PC-3 (cell line): Measurements from ENCODE around the gene TEX13B. TPM values are rescaled to one million over a fixed set of nuclear protein-coding genes. Genes with fewer than 3 reads are reported as not detected.
A peak's percentile ranks its signal among the peaks of the same experiment; 100 is the strongest.

ENCODE experiments used
- ATAC-seq: fragments of 200-7000 bp; cut with Tn5 transposase; 2 replicates; pipeline ENCODE4 v1.9.1; 2020; ENCODE audit warnings: mild to moderate bottlenecking, moderate library complexity
- BruUV-seq: library from RNA; stranded (reverse); fragments of 400-500 nt; replicated peaks from 2 replicates; lab custom pipeline; 2021; lab: Mats Ljungman, UMichigan
- CTCF ChIA-PET: fragments of 300-600 bp; sonication (Branson Sonifier 250); formaldehyde crosslinking; loops from one replicate; lab custom pipeline; 2022; ENCODE audit warnings: antibody characterized with exemption; lab: Charles Lee
- POLR2A ChIA-PET: fragments of 300-600 bp; sonication (Branson Sonifier 250); formaldehyde crosslinking; loops from one replicate; lab custom pipeline; 2022; ENCODE audit warnings: antibody characterized with exemption; ENCODE audit not compliant: unreplicated experiment; lab: Charles Lee
- DNase-seq: peaks from one replicate; pipeline ENCODE4 v3.0.0-alpha.2; 2015
- H2AFZ ChIP-seq: fragments of 300-600 bp; sonication (generic); 2 replicates; pipeline ENCODE4 v1.6.0; 2016; ENCODE audit warnings: antibody characterized with exemption, low read length
- H3F3A ChIP-seq: fragments of 300-600 bp; sonication (generic); one replicate; pipeline ENCODE4 v1.6.0; 2017; ENCODE audit warnings: antibody characterized with exemption, low read length, control low read depth, mild to moderate bottlenecking; ENCODE audit not compliant: unreplicated experiment
- H3K27ac ChIP-seq: fragments of 300-600 bp; sonication (generic); 2 replicates; pipeline ENCODE4 v1.5.1; 2016; ENCODE audit warnings: mild to moderate bottlenecking, low read length
- H3K27me3 ChIP-seq: fragments of 300-600 bp; sonication (generic); 2 replicates; pipeline ENCODE4 v1.6.1; 2016; ENCODE audit warnings: low read length, mixed read lengths
- H3K36me3 ChIP-seq: fragments of 300-600 bp; sonication (generic); 2 replicates; pipeline ENCODE4 v1.6.1; 2016; ENCODE audit warnings: low read depth, mixed run types, low read length, mixed read lengths
- H3K4me1 ChIP-seq: fragments of 300-600 bp; sonication (generic); 2 replicates; pipeline ENCODE4 v1.5.1; 2016; ENCODE audit warnings: low read length; ENCODE audit not compliant: insufficient read depth
- H3K4me2 ChIP-seq: fragments of 300-600 bp; sonication (generic); 2 replicates; pipeline ENCODE4 v1.6.0; 2016; ENCODE audit warnings: low read length
- H3K4me3 ChIP-seq: fragments of 300-600 bp; sonication (generic); 2 replicates; pipeline ENCODE4 v1.5.1; 2016; ENCODE audit warnings: mild to moderate bottlenecking, low read length, mixed read lengths
- H3K79me2 ChIP-seq: fragments of 300-600 bp; sonication (generic); 2 replicates; pipeline ENCODE4 v1.6.1; 2017; ENCODE audit warnings: low read length, mixed read lengths
- H3K9ac ChIP-seq: fragments of 300-600 bp; sonication (generic); 2 replicates; pipeline ENCODE4 v1.6.0; 2016; ENCODE audit warnings: mild to moderate bottlenecking, low read length
- H3K9me2 ChIP-seq: fragments of 300-600 bp; sonication (generic); replicated peaks from 2 replicates; pipeline ENCODE4 v1.6.1; 2016; ENCODE audit warnings: mixed run types, low read length, mixed read lengths
- H3K9me3 ChIP-seq: fragments of 300-600 bp; sonication (generic); 2 replicates; pipeline ENCODE4 v1.6.1; 2016; ENCODE audit warnings: low read length, mixed read lengths
- H4K20me1 ChIP-seq: fragments of 300-600 bp; sonication (generic); 2 replicates; pipeline ENCODE4 v1.6.1; 2016; ENCODE audit warnings: low read length, mixed read lengths
- EZH2 ChIP-seq: fragments of 300-600 bp; sonication (generic); IDR thresholded peaks from one replicate; pipeline ENCODE4 v1.6.1; 2017; ENCODE audit warnings: antibody characterized with exemption, mild to moderate bottlenecking, low read length; ENCODE audit not compliant: unreplicated experiment
- EZH2phosphoT487 ChIP-seq: fragments of 300-600 bp; sonication (generic); IDR thresholded peaks from 2 replicates; pipeline ENCODE4 v1.6.1; 2018; ENCODE audit warnings: mild to moderate bottlenecking, antibody characterized with exemption, low read length, borderline replicate concordance
- intact Hi-C: fragments of 100-400 bp; cut with micrococcal nuclease; formaldehyde crosslinking; loops from 2 replicates; pipeline ENCODE4 v1.9.0; 2023
- total RNA-seq: library from RNA; depleted of rRNA; stranded (reverse); fragments of >200 nt; gene quantifications from 2 replicates; pipeline ENCODE4 v1.2.3, GENCODE V29; 2014
- TF ChIP-seq, protein P1 (sequence below): fragments of 300-600 bp; sonication (generic); conservative IDR thresholded peaks from 2 replicates; pipeline ENCODE4 v1.5.1; 2017; ENCODE audit warnings: antibody characterized with exemption, low read depth, mild to moderate bottlenecking, low read length

Gene TEX13B
- total RNA-seq, 1 experiment from 2014 or later = not detected

DNA sequence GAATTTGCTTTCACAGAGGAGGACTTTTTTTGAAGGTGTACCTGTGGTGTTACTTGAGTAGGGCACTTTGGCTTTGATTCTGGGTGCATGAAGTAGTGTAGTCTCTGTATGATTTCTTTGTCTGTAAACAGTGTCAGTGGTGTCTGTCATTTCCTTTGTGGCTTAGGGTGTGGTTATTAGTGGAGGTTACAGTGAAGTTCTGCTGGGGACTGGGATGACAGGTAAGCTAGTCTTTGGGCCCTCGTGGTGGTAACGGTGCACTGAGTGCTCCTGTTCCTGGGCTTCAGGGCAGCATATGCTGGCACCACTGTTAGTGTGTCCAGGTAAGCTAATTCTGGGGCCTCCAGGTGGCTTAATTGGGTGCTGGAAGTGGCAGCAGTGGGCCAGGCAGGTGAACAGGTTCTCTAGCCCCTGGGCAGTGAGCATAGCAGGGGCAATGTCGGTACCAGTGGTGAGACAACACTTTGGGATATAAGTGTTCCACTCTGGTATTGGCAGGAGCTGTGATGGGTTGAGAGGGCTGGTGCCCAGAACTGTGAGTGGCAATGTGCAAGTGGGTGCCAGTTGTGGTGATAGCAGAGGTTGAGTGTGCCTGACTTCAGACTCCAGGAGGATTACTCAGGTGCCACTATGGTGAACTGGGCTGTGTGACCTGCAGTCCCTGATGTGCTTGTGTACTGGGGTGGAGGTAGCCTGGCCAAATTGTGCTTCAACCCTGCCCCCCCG, 36.6 kb upstream of the TEX13B start:
- CTCF ChIA-PET = no interaction called here
- Histone ChIP-seq H3K79me2 (no peaks in the 10 kb centered on the region), H4K20me1 (no peaks in the 10 kb centered on the region), H3K9me2 (no peaks in the 10 kb centered on the region), H3K4me2 (peak overlapping the region; percentile 33), H3K4me3 (no peak overlapping the region), H3K9me3 (no peaks in the 10 kb centered on the region), H3K36me3 (no peaks in the 10 kb centered on the region), H2AFZ (no peak overlapping the region), H3K27ac (peak overlapping the region; percentile 47), H3K4me1 (peaks cover 46% of the 10 kb centered on the region), H3K9ac (no peak overlapping the region), H3K27me3 (no peaks in the 10 kb centered on the region), H3F3A (no peaks in the 10 kb centered on the region)
- no TSS peak for BruUV-seq
- ATAC-seq (peak; percentile 85), DNase-seq (peak; percentile 63)
- no peak for TF ChIP-seq EZH2
- no peak for TF ChIP-seq EZH2phosphoT487
- TF ChIP-seq, protein P1, sequence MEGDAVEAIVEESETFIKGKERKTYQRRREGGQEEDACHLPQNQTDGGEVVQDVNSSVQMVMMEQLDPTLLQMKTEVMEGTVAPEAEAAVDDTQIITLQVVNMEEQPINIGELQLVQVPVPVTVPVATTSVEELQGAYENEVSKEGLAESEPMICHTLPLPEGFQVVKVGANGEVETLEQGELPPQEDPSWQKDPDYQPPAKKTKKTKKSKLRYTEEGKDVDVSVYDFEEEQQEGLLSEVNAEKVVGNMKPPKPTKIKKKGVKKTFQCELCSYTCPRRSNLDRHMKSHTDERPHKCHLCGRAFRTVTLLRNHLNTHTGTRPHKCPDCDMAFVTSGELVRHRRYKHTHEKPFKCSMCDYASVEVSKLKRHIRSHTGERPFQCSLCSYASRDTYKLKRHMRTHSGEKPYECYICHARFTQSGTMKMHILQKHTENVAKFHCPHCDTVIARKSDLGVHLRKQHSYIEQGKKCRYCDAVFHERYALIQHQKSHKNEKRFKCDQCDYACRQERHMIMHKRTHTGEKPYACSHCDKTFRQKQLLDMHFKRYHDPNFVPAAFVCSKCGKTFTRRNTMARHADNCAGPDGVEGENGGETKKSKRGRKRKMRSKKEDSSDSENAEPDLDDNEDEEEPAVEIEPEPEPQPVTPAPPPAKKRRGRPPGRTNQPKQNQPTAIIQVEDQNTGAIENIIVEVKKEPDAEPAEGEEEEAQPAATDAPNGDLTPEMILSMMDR = no peak
- intact Hi-C loops = no loop called here
- POLR2A ChIA-PET = interaction anchor here (0.6 kb wide), 1 partner anchor 17 kb away, joined by 3 read pairs; no protein-coding TSS in a partner anchor

DNA sequence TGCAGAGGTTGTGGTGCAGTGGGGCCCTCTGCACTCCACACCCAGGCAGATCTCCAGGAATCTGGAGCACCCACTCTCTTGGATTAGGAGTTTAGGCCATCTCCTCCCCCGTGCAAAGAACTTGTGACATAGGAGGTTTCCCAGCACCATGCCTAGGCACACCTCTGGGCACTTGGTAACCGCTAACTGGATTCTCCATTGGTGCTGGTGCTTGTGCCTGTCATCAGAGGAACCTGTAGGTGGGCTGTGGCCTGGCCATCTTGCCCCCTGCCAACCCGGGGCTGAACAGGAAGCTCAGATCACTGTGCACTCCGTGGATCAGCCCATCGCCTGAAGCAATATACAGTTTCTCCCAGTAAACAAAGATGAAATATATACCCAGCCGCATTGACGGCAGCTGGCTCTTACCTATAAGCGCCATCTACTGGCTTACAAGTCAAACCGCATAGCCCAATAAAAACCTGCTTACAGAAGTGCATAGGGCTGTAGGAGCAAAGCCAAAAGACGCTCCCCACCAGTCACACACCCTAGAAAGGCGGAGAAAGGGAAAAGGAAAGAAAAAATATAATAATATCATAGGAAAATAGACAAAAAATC, 19.1 kb upstream of the TEX13B start:
- Histone ChIP-seq H3K4me2 (peak overlapping the region; percentile 57; the same call in 1 of the 2 replicates), H3K9ac (no peak overlapping the region), H3F3A (no peaks in the 10 kb centered on the region), H3K27me3 (no peaks in the 10 kb centered on the region), H3K4me1 (peaks cover 6% of the 10 kb centered on the region), H3K36me3 (no peaks in the 10 kb centered on the region), H3K27ac (no peak overlapping the region), H4K20me1 (no peaks in the 10 kb centered on the region), H3K9me3 (no peaks in the 10 kb centered on the region), H3K79me2 (no peaks in the 10 kb centered on the region), H3K4me3 (no peak overlapping the region), H3K9me2 (no peaks in the 10 kb centered on the region), H2AFZ (peak overlapping the region; percentile 65)
- ChIA-PET CTCF (interaction anchor here (0.9 kb wide), 1 partner anchor 25 kb away, joined by 3 read pairs; no protein-coding TSS in a partner anchor), POLR2A (interaction anchor here (0.6 kb wide), 1 partner anchor 108 kb away, joined by 4 read pairs; no protein-coding TSS in a partner anchor)
- no TSS peak for BruUV-seq
- intact Hi-C loops = no loop called here
- TF ChIP-seq EZH2phosphoT487 = no peak
- TF ChIP-seq, protein P1 = peak; percentile 68
- DNase-seq = peak; percentile 83
- peak; percentile 92 for ATAC-seq

DNA sequence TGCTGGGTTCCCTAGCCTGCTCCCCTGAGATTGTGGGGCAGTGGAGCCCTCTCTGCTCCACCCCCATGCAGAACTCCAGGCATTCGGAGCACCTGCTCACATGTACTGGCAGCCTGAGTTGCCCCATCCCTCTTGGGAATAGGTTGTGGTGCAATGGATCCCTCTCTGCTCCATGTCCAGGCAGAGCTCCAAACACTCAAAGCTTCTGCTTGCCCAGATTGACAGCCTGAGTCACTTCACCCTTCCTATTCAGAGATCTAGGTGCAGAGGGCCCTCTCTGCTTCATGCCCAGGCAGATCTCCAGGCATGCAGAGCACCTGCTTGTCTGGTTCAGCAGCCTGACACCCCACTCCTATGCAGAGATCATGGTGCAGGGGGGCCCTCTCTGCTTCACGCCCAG, 18.6 kb upstream of the TEX13B start:
- peak; percentile 70 for ATAC-seq
- intact Hi-C loops = no loop called here
- peaks cover 6% of the 10 kb centered on the region for H3K4me1 ChIP-seq
- TF ChIP-seq EZH2phosphoT487 (no peak), EZH2 (no peak)
- TF ChIP-seq, protein P1 = no peak
- H3K27me3 ChIP-seq = no peaks in the 10 kb centered on the region
- H3K9ac ChIP-seq = no peak overlapping the region
- BruUV-seq = no TSS peak
- H4K20me1 ChIP-seq = no peaks in the 10 kb centered on the region
- H3F3A ChIP-seq = no peaks in the 10 kb centered on the region
- H3K4me3 ChIP-seq = no peak overlapping the region
- no peaks in the 10 kb centered on the region for H3K79me2 ChIP-seq
- H3K36me3 ChIP-seq = no peaks in the 10 kb centered on the region
- no peak overlapping the region for H3K4me2 ChIP-seq
- H3K9me3 ChIP-seq = no peaks in the 10 kb centered on the region
- no peaks in the 10 kb centered on the region for H3K9me2 ChIP-seq
- no peak overlapping the region for H2AFZ ChIP-seq
- peak; percentile 10 for DNase-seq
- CTCF ChIA-PET = interaction anchor here (0.9 kb wide), 1 partner anchor 25 kb away, joined by 3 read pairs; no protein-coding TSS in a partner anchor
- POLR2A ChIA-PET = no interaction called here
- H3K27ac ChIP-seq = no peak overlapping the region
